ENCODE measurements around the gene STIM1.

- no peak for TF ChIP-seq CTCF (IDR thresholded peaks at IDR 0.05; ENCODE audit: low read depth, low read length, poor library complexity, severe bottlenecking)
- TF ChIP-seq EZH2phosphoT487 (IDR thresholded peaks at IDR 0.05; ENCODE audit: borderline replicate concordance, low read length), result no peak
Observed at GRCh38 chr11:4030197-4030596, 174.7 kb downstream of the STIM1 start.
